ENCODE data around the gene IFT52. TPM values are rescaled to one million over a fixed set of nuclear protein-coding genes. Genes with fewer than 3 reads are reported as not detected.
"Not testable (repeated sequence)": the region's sequence is repeated elsewhere in the genome, so short reads cannot be mapped to it uniquely, and the experiment has no call there.

IFT52 gene
- total and polyA plus RNA-seq, 2 donors = 22.3 to 34.8 TPM

GRCh38 chr20:43571771-43572170 lies 19.0 kb upstream of the IFT52 start:
- 97% methylated on average over 6 of the region's 6 CpGs for WGBS
- no peak for DNase-seq (ENCODE audit: low read depth in 6 of 9, low spot score in 9 of 9)

GRCh38 chr20:43572891-43573290 lies 17.8 kb upstream of the IFT52 start:
- Histone ChIP-seq H3K36me3 (ENCODE audit: control insufficient read depth in 2 of 2, insufficient read depth in 2 of 2, low read length in 1 of 2) (no peaks in the 10 kb centered on the region), H3K9me3 (ENCODE audit: control insufficient read depth in 2 of 2, insufficient read depth in 1 of 2, low read length in 1 of 2) (no peaks in the 10 kb centered on the region), H3K4me3 (ENCODE audit: low read length in 2 of 2) (no peak overlapping the region), H3K27me3 (ENCODE audit: control insufficient read depth in 2 of 2, insufficient read depth in 1 of 2, low read length in 1 of 2) (no peaks in the 10 kb centered on the region), H3K27ac (ENCODE audit: low read depth in 1 of 2, low read length in 1 of 2) (no peak overlapping the region), H3K4me1 (ENCODE audit: control insufficient read depth in 2 of 2, insufficient read depth in 2 of 2, low read length in 2 of 2) (no peaks in the 10 kb centered on the region)
- DNase-seq (ENCODE audit: low read depth in 6 of 9, low spot score in 9 of 9) = no peak
- WGBS = 97% methylated on average over 8 of the region's 8 CpGs

More at GRCh38 chr20:43571771-43572170, 19.0 kb upstream of the IFT52 start:
- Histone ChIP-seq H3K27me3 (ENCODE audit: control insufficient read depth in 2 of 2, insufficient read depth in 1 of 2, low read length in 1 of 2) (no peaks in the 10 kb centered on the region), H3K27ac (ENCODE audit: low read depth in 1 of 2, low read length in 1 of 2) (no peak overlapping the region), H3K9me3 (ENCODE audit: control insufficient read depth in 2 of 2, insufficient read depth in 1 of 2, low read length in 1 of 2) (no peaks in the 10 kb centered on the region), H3K36me3 (ENCODE audit: control insufficient read depth in 2 of 2, insufficient read depth in 2 of 2, low read length in 1 of 2) (no peaks in the 10 kb centered on the region), H3K4me3 (ENCODE audit: low read length in 2 of 2) (no peak overlapping the region), H3K4me1 (ENCODE audit: control insufficient read depth in 2 of 2, insufficient read depth in 2 of 2, low read length in 2 of 2) (no peaks in the 10 kb centered on the region)

- no peaks in the 10 kb centered on the region for H3K9me3 ChIP-seq (ENCODE audit: control insufficient read depth in 2 of 2, insufficient read depth in 1 of 2, low read length in 1 of 2)
- no peaks in the 10 kb centered on the region for H3K27me3 ChIP-seq (ENCODE audit: control insufficient read depth in 2 of 2, insufficient read depth in 1 of 2, low read length in 1 of 2)
- no peak for DNase-seq (ENCODE audit: low read depth in 6 of 9, low spot score in 9 of 9)
- H3K4me3 ChIP-seq (ENCODE audit: low read length in 2 of 2) = no peak overlapping the region
- WGBS = 88% methylated on average over 10 of the region's 10 CpGs
- H3K27ac ChIP-seq (ENCODE audit: low read depth in 1 of 2, low read length in 1 of 2) = no peak overlapping the region
- H3K36me3 ChIP-seq (ENCODE audit: control insufficient read depth in 2 of 2, insufficient read depth in 2 of 2, low read length in 1 of 2) = no peaks in the 10 kb centered on the region
- H3K4me1 ChIP-seq (ENCODE audit: control insufficient read depth in 2 of 2, insufficient read depth in 2 of 2, low read length in 2 of 2) = no peaks in the 10 kb centered on the region
These were observed 14.6 kb upstream of the IFT52 start for GRCh38 chr20:43576108-43576507.

- 80% methylated on average over 7 of the region's 7 CpGs for WGBS
- no peaks in the 10 kb centered on the region for H3K9me3 ChIP-seq (ENCODE audit: control insufficient read depth in 2 of 2, insufficient read depth in 1 of 2, low read length in 1 of 2)
- no peaks in the 10 kb centered on the region for H3K36me3 ChIP-seq (ENCODE audit: control insufficient read depth in 2 of 2, insufficient read depth in 2 of 2, low read length in 1 of 2)
- no peaks in the 10 kb centered on the region for H3K27me3 ChIP-seq (ENCODE audit: control insufficient read depth in 2 of 2, insufficient read depth in 1 of 2, low read length in 1 of 2)
- H3K4me1 ChIP-seq (ENCODE audit: control insufficient read depth in 2 of 2, insufficient read depth in 2 of 2, low read length in 2 of 2) = no peaks in the 10 kb centered on the region
- no peak overlapping the region for H3K27ac ChIP-seq (ENCODE audit: low read depth in 1 of 2, low read length in 1 of 2)
- H3K4me3 ChIP-seq (ENCODE audit: low read length in 2 of 2) = no peak overlapping the region
- no peak for DNase-seq (ENCODE audit: low read depth in 6 of 9, low spot score in 9 of 9)
These were observed 10.6 kb upstream of the IFT52 start for GRCh38 chr20:43579861-43580793.

GRCh38 chr20:43583133-43583864 lies 7.4 kb upstream of the IFT52 start:
- Histone ChIP-seq H3K4me1 (ENCODE audit: control insufficient read depth in 2 of 2, insufficient read depth in 2 of 2, low read length in 2 of 2) (no peaks in the 10 kb centered on the region), H3K27me3 (ENCODE audit: control insufficient read depth in 2 of 2, insufficient read depth in 1 of 2, low read length in 1 of 2) (no peaks in the 10 kb centered on the region), H3K27ac (ENCODE audit: low read depth in 1 of 2, low read length in 1 of 2) (no peak overlapping the region), H3K36me3 (ENCODE audit: control insufficient read depth in 2 of 2, insufficient read depth in 2 of 2, low read length in 1 of 2) (no peaks in the 10 kb centered on the region), H3K9me3 (ENCODE audit: control insufficient read depth in 2 of 2, insufficient read depth in 1 of 2, low read length in 1 of 2) (no peaks in the 10 kb centered on the region), H3K4me3 (ENCODE audit: low read length in 2 of 2) (no peak overlapping the region)
- 94% methylated on average over 7 of the region's 7 CpGs for WGBS
- DNase-seq (ENCODE audit: low read depth in 6 of 9, low spot score in 9 of 9) = no peak

- WGBS = 84% methylated on average over 2 of the region's 2 CpGs
- no peaks in the 10 kb centered on the region for H3K9me3 ChIP-seq (ENCODE audit: control insufficient read depth in 2 of 2, insufficient read depth in 1 of 2, low read length in 1 of 2)
- H3K4me1 ChIP-seq (ENCODE audit: control insufficient read depth in 2 of 2, insufficient read depth in 2 of 2, low read length in 2 of 2) = no peaks in the 10 kb centered on the region
- no peak overlapping the region for H3K4me3 ChIP-seq (ENCODE audit: low read length in 2 of 2)
- no peaks in the 10 kb centered on the region for H3K36me3 ChIP-seq (ENCODE audit: control insufficient read depth in 2 of 2, insufficient read depth in 2 of 2, low read length in 1 of 2)
- DNase-seq (ENCODE audit: low read depth in 6 of 9, low spot score in 9 of 9) = no peak
- no peak overlapping the region for H3K27ac ChIP-seq (ENCODE audit: low read depth in 1 of 2, low read length in 1 of 2)
- H3K27me3 ChIP-seq (ENCODE audit: control insufficient read depth in 2 of 2, insufficient read depth in 1 of 2, low read length in 1 of 2) = no peaks in the 10 kb centered on the region
These were observed 6.7 kb upstream of the IFT52 start for GRCh38 chr20:43583982-43584432.

- Histone ChIP-seq H3K9me3 (ENCODE audit: control insufficient read depth in 2 of 2, insufficient read depth in 1 of 2, low read length in 1 of 2) (no peaks in the 10 kb centered on the region), H3K4me3 (ENCODE audit: low read length in 2 of 2) (no peak overlapping the region), H3K27me3 (ENCODE audit: control insufficient read depth in 2 of 2, insufficient read depth in 1 of 2, low read length in 1 of 2) (no peaks in the 10 kb centered on the region), H3K36me3 (ENCODE audit: control insufficient read depth in 2 of 2, insufficient read depth in 2 of 2, low read length in 1 of 2) (no peaks in the 10 kb centered on the region), H3K4me1 (ENCODE audit: control insufficient read depth in 2 of 2, insufficient read depth in 2 of 2, low read length in 2 of 2) (no peaks in the 10 kb centered on the region), H3K27ac (ENCODE audit: low read depth in 1 of 2, low read length in 1 of 2) (no peak overlapping the region)
- no peak for DNase-seq (ENCODE audit: low read depth in 6 of 9, low spot score in 9 of 9)
- WGBS = 90% methylated on average over 7 of the region's 7 CpGs
These were observed 6.1 kb upstream of the IFT52 start for GRCh38 chr20:43584448-43585136.

GRCh38 chr20:43586641-43587040 lies 4.1 kb upstream of the IFT52 start:
- Histone ChIP-seq H3K27me3 (ENCODE audit: control insufficient read depth in 2 of 2, insufficient read depth in 1 of 2, low read length in 1 of 2) (no peaks in the 10 kb centered on the region), H3K4me3 (ENCODE audit: low read length in 2 of 2) (no peak overlapping the region), H3K4me1 (ENCODE audit: control insufficient read depth in 2 of 2, insufficient read depth in 2 of 2, low read length in 2 of 2) (peaks cover 4 to 5% of the 10 kb centered on the region in 2 donors), H3K36me3 (ENCODE audit: control insufficient read depth in 2 of 2, insufficient read depth in 2 of 2, low read length in 1 of 2) (no peaks in the 10 kb centered on the region), H3K9me3 (ENCODE audit: control insufficient read depth in 2 of 2, insufficient read depth in 1 of 2, low read length in 1 of 2) (no peaks in the 10 kb centered on the region), H3K27ac (ENCODE audit: low read depth in 1 of 2, low read length in 1 of 2) (no peak overlapping the region)
- DNase-seq (ENCODE audit: low read depth in 6 of 9, low spot score in 9 of 9) = no peak
- WGBS = 85% methylated on average over 8 of the region's 8 CpGs

- not testable (repeated sequence) for H3K27ac ChIP-seq (ENCODE audit: low read depth in 1 of 2, low read length in 1 of 2); H3K4me1 ChIP-seq (ENCODE audit: control insufficient read depth in 2 of 2, insufficient read depth in 2 of 2, low read length in 2 of 2); H3K4me3 ChIP-seq (ENCODE audit: low read length in 2 of 2); H3K36me3 ChIP-seq (ENCODE audit: control insufficient read depth in 2 of 2, insufficient read depth in 2 of 2, low read length in 1 of 2); H3K9me3 ChIP-seq (ENCODE audit: control insufficient read depth in 2 of 2, insufficient read depth in 1 of 2, low read length in 1 of 2); DNase-seq (ENCODE audit: low read depth in 6 of 9, low spot score in 9 of 9); H3K27me3 ChIP-seq (ENCODE audit: control insufficient read depth in 2 of 2, insufficient read depth in 1 of 2, low read length in 1 of 2)
- WGBS = over 99% methylated on average over 10 of the region's 10 CpGs
These were observed 2.2 kb upstream of the IFT52 start for GRCh38 chr20:43588526-43588925.
